Measurements from ENCODE around the gene SOWAHA.
A peak's percentile ranks its signal among the peaks of the same experiment; 100 is the strongest.
"Not testable (repeated sequence)": the region's sequence is repeated elsewhere in the genome, so short reads cannot be mapped to it uniquely, and the experiment has no call there.

SOWAHA gene

DNA sequence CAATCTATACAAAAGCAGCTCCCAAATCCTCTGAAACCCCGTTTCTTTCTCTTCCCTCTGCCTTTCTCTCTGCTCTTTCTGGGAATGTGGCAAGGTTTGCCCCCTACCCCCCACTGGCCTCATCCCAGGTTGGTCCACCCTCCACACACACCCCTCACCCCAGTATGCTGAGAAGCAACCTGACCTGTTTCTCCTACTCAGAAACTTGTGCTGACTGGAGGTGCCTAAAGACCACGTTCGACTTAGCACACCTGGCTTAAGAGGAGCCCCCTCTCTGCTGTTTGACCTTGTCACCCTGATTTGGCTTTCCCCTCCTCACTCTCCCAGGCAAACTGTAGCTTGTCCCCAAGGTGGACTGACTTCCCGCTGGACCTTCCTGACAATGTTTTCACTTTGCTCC lies 35.0 kb upstream of the SOWAHA start:
- no peak for DNase-seq

DNA sequence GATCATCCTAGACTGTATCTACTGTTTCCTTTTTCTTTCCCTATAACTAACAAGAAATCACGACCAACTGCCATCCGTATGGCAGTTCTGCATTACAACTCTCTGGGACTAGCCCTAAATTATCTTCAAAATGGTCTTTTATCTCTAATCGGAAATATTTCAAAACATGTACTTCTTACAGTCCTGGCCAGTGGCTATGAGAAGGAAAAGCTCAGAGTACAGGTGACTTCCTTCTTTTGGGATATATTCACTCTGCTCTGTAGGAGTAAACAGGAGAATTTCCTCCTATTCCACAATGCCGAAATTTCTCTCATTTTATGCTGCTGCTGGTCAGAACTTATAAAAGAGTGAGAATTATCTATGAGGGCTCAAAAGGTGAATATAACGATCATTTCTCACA lies 34.2 kb upstream of the SOWAHA start:
- no peak for DNase-seq

DNA sequence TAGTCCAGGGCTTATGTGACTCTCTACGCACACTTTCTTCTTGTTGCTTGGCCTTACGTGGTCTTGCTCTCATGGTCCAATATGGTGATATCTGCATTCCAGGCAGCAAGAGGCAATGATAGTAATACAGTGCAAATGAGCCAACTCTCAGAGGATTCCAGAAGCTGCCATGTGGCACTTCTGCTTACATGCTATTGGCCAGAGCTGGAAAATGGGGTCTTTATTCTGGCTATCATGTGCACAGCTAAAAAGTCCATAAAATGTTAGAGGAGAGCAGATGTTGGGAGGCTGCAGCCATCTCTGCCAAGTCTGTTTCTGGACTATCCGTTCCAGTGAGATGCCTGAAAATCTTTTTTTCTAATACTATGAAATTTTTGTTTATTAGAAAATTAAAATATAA lies 33.1 kb upstream of the SOWAHA start:
- DNase-seq = no peak

DNA sequence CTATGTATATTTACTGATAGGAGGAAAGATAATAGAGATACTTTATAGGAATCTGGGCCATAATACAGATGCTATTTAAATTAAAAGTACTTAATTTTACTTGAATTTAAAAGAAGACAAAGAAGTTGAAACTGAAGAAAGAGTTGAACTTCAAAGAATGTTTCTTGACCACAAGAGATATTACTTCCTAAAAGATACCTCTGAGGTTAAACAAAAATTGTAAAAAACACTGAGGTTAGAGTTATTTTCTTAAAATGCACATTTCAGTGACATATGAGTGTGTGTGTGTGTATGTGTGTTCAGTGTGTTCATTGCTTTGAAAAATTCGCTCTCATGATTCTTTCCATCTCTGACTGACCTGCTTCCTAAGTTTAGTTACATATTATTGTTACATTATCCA lies 32.5 kb upstream of the SOWAHA start:
- DNase-seq = no peak

DNA sequence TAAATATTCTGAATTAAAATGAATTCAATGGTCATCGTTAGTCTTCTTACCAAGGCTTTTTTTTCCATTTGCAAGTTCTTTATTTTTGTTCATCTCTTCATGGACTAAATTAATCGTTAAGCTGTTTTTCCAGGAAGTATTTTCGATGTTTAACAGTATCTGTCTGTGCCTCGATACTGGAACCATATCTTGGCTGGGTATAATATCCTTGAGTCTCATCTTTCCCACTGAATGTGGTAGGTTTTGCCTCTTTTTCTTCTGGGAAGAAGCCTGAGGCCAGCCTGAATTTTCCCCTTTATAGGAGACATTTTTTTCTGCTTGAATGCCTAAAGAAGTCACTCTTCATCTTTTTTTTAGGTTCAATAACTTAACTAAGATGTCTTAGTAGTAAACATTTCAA lies 32.1 kb upstream of the SOWAHA start:
- no peak for DNase-seq

DNA sequence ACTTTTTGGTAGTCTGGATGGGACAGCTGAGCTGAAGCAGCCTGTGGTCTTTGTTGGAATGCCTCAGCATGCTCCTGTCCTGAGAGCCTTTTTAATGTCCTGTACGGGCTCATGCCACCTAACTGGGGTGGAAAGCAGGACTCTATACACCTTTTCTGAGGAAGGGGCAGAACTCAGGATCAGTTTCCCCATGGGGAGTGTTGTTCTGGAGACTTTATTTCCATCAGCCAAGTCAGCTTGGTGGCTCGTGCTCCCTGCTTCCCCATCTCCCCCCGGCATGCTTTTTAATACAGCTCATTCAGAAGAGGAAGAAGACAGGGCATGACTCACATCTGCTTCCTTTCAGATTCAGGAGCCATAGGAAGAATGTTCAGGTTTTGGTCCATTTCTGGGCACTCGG lies 31.0 kb upstream of the SOWAHA start:
- peak; percentile 72 for DNase-seq

DNA sequence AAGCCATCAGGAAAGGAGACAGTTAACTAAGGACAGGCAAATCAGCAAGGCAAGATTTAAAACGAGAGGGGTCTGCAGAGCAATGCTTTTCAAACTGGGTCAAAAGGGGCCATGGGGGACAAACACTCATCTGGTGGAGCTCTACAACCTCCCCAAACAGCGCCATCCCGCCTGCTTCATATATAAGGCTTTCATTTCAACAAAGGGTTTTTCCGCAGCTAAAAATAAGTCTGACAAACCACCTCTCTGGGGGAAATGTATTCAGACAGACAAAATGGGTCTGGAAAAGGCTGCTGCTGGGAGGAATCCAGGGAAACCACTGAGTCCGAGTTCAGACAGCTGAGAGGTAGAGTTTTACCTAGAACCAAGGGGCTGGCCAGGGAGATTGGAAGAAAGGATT lies 27.7 kb upstream of the SOWAHA start:
- DNase-seq = no peak

DNA sequence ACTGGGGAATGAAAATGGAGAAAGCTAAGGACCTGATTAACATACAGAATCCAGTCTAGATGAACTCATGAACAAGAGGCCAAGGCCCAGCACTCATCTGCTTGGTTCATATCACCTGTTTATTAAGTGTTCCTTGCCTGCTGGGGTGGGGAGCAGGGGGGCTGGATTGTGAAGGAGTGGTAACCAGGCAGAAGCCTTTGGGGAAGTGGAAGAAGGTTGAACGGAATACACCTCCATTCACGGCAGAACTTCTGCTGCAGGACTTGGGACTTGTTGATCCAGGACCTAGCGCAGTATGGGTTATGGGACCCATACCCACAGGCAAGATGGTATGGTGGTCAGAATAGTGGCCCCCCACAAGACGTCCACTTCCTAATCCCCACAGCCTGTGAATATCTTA lies 27.2 kb upstream of the SOWAHA start:
- no peak for DNase-seq

DNA sequence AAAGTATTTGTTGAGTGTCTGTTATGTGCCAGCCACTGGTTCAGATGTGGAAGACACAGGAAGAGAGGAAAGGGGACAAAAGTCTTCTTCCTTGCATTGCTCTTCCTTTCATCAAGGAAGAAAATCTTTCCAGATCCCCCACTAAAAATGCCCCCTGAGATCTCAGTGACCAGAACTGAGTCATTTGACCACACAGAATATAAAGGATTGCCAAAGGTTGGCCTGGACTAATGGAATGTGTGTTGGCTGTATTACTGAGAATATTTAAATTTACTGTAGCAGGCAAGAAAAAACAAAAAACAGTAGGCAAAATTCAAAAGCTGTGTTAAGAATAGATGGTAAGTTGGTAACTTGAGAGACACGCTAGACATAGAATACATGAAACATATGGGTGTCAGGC lies 26.0 kb upstream of the SOWAHA start:
- DNase-seq = peak; percentile 27

DNA sequence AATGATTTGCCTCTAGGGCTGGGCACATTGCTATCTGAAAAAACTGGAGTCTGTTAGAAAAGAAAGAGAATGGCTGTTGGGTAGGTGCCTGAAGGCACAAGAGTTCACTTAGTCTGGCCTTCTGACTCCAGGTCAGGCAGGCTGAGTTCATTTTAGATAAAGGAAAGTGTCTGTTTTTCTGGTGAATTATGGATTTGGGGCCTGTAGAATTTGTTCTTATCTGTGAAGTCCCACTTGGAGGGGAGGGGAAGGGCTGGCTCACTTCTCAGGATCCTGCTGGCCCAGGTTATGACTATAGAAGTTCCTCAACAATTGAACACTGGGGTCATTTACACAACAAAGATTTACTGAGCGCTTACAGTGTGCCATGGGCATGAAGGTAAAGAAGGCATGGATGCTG lies 24.6 kb upstream of the SOWAHA start:
- DNase-seq = no peak

DNA sequence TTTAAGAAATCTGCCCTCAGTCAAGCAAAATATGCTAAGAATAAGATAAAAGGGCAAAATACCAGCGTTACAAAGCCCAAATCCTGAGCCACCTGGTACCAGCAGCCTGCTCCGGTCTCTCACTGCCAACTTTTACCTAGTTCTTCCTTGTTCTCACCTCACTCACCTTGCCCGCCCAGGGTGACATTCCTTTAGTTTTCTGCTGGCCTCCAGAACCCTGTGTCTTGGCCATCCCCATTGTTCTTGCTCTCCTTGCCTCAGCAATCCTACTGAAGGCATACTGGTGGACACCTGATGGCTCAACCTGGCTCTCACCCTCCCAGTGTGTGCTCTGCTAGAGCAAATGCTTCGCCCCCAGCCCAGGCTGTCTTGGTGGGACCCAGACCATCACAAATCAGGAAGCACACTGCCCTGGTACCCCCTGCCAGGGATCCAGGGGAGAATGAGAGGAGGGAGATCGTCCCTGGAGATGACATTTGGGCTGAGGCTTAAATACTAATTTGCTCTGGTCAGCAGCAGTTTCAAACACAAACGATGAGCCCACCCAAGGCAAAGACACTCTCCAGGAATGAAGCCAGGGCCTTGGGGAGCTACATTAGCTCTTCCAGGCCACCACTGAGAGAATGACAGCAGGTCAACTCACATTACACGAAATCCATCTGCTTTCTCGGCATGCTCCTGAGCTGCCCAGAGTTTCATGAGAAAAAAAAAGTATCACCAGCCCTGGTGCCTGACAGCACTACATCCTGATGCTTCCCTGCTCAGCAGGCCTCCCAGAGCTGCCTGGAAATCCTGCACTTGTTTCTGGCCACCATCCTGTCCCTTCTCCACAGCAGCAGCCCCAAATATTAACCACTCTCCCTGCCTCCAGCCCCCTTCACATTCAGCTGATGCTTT lies 23.9 kb upstream of the SOWAHA start:
- no peak for DNase-seq

DNA sequence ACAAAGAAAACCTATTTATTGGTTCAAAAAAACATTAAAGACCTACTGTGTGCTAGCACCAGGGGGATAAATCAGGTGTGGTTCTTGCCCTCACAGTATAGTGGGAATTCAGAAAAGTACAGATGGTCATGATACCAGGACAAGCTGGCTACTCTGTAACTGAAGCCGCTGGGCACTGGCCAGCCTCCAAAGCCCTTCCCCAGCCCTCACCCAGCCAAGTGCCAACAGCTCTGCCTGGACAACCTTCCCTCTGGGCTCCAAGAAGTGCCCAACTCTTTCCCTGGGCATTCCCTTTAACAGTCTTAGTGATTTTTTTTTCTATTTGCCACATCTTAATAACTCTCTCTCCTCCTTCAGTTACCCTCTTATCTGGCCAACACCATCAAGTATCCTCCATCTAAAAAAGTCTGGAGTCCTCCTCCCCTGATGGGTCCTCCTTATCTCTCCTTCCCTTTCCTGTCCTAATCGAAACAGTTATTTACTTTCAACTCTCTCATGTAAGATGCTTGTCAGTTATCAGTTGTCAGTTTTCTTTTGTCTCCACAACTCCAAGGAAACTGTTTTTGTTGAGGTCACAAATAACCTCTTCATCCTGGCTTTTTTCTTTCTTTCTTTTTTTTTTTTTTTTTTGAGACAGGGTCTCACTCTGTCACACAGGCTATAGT lies 22.8 kb upstream of the SOWAHA start:
- DNase-seq = no peak

DNA sequence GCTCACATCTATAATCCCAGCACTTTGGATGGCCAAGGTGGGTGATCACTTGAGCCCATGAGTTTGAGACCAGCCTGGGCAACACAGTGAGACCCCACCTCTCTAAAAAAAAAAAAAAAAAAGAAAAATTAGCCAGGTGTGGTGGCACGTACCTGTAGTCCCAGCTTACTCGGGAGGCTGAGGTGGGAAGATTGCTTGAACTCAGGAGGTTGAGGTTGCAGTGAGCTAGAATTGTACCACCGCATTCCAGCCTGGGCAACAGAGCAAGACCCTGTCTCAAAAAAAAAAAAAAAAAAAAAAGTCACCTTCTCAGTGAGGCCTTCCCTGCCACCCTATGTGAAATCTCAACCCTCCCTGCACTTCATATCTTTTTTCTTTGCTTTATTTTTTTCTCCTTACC lies 22.1 kb upstream of the SOWAHA start:
- DNase-seq = no peak

DNA sequence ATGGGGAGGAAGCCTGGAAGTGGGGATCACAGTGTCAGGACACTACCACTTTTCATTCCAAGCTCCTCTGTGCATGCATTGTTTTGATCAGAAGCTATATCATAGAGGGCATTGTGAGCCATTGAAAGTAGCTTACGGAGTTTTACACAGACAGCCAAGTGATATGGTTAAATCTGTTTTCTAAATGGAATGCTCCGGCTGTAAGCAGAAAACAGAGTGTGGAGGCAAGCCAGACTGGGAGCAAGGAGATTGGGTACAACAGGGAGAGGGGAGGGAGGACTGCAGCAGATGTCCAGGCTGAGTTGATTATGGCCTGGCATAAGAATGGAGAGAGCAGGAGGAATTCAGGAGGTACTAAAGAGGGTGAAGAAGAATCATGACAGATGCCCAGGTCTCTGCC lies 15.5 kb upstream of the SOWAHA start:
- DNase-seq = no peak

DNA sequence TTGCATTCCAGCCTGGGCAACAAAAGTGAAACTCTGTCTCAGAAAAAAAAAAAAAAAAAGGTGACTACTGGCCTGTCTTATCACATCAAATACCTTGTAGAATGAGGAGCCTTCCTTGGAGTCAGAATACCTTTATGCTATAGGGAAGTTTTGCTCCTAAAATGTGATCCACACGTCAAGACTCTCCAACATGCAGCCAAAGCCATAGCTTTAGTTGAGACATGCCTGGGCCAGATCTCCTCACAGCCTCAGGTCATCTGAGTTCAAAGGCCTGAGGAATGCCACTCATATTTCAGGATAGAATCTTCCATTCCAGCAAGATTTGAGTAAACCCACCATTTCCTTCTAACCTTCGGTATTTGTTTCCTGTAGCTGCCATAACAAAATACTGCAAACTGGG lies 13.7 kb upstream of the SOWAHA start:
- no peak for DNase-seq

DNA sequence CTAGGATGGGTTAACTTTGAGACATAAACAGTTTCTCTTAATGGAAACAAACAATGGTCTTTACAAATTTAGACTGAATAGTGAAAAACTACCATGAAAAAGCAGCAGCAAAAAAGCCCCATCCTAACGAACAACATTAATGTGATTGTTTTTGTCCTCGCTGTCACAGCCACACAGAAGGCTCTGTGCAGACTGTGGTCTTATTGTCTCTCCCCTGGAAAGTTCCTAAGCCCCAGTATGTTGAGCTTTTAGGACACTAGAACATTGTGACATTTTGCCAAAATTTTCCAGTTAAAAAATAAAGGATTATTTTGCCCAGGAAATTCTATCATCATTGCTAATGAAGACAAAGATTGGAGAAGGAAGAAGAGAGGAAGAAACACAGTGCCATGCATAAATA lies 12.6 kb upstream of the SOWAHA start:
- DNase-seq = no peak

DNA sequence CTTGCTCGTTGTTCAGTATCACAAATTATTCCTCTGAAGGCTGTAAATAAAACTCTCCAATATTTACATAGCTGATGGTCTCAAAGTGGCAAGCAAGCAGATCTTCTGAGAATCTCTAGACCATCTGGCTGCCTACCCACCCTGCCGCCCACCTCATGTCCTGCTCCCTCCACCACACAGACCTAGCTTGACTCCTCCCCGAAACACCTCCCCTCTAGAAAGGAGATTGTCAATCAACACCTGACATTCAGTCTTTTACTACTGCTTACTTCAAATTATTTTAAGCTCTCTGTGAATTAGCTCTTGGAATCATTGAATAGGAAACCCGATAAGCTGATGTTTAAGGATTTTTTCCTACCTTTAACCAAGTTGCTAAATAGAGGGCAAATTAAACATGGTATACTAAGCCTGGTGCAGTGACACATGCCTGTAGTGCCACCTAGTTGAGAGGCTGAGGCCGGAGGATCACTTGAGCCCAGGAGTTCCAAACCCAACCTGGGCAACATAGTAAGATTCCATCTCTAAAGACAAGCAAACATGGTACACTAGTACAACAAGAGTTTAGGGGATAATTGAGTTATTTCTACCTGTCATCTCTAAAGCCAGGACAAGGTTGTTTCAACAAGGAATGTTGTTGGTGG lies 10.9 kb upstream of the SOWAHA start:
- DNase-seq = no peak

DNA sequence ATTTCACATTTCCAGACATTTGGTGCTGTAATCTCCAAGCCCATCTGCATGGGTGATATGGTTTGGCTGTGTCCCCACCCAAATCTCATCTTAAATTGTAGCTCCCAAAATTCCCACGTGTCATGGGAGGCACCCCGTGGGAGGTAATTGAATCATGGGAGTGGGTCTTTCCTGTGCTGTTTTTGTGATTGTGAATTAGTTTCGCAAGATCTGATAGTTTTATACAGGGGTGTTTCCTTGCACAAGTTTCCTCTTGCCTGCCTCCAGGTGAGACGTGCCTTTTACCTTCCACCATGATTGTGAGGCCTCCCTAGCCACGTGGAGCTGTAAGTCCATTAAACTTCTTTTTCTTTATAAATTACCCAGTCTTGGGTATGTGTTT lies 10.4 kb upstream of the SOWAHA start:
- DNase-seq = not testable (repeated sequence)

DNA sequence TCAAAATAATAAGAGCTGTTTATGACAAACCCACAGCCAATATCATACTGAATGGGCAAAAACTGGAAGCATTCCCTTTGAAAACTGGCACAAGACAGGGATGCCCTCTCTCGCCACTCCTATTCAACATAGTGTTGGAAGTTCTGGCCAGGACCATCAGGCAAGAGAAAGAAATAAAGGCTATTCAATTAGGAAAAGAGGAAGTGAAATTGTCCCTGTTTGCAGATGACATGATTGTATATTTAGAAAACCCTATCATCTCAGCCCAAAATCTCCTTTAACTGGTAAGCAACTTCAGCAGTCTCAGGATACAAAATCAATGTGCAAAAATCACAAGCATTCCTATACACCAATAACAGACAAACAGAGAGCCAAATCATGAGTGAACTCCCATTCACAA lies 8.9 kb upstream of the SOWAHA start:
- DNase-seq = not testable (repeated sequence)

DNA sequence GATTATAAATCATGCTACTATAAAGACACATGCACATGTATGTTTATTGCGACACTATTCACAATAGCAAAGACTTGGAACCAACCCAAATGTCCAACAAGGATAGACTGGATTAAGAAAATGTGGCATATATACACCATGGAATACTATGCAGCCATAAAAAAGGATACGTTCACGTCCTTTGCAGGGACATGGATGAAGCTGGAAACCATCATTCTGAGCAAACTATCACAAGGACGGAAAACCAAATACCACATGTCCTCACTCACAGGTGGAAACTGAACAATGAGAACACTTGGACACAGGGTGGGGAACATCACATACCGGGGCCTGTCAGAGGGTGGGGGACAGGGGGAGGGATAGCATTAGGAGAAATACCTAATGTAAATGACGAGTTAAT lies 7.2 kb upstream of the SOWAHA start:
- DNase-seq = not testable (repeated sequence)

DNA sequence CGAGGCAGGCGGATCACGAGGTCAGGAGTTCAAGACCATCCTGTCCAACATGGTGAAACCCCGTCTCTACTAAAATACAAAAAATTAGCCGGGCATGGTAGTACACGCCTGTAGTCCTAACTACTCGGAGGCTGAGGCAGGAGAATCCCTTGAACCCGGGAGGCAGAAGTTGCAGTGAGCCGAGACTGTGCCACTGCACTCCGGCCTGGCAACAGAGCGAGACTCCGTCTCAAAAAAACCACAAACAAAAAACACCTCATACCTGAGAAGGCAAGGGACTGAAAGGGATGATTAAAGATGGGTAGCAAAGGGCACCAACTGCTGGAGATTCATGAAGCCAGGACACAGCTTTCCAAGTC lies 6.3 kb upstream of the SOWAHA start:
- DNase-seq = not testable (repeated sequence)

DNA sequence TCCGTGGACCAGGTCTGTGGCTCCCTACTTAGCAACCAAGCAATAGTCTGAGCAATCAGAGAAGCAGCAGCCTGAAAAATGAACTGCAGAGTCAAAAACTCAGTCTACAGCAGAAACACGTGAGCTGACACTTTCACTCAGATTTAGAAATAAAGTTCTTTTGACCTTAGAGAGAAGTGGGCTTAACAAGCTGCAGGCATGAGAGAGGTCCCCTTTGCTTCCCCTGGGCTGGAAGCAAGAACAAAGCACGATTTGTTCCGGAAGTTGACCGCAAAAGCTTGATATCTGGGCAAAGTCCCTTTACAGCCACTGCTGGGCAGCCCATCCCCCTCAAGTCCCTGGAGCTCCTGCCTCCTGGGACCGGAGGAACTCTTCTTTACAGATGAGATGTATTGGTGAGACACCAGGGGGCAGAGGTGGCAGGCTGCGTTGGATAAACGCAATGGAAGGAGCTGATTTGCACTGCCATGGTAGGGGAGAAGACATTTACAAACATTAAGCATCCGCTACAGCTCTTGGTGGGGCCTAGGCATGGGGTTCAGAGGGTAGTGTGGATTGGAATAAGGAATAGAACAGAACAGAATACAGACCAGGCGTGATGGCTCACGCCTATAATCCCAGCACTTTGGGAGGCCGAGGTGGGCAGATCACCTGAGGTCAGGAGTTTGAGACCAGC lies 5.8 kb upstream of the SOWAHA start:
- no peak for DNase-seq

DNA sequence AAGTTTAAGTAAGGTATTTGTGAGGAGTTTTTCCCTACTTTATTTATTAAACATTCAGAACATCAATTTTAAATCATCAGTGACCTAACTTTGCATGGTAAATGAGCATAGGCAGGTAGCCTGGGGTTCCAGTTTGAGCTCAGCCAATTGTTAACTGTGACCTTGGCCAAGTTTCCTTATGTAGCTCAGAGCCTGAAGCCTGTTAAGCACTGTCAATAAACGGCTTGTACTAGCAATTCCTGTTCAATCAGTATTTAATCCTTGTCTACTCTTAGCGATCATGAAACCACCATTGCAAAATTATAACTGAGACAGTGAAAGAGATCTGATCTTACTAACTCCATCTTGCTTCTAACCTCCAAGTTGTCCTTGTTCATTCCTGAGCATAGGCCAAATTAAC lies 4.7 kb upstream of the SOWAHA start:
- no peak for DNase-seq

DNA sequence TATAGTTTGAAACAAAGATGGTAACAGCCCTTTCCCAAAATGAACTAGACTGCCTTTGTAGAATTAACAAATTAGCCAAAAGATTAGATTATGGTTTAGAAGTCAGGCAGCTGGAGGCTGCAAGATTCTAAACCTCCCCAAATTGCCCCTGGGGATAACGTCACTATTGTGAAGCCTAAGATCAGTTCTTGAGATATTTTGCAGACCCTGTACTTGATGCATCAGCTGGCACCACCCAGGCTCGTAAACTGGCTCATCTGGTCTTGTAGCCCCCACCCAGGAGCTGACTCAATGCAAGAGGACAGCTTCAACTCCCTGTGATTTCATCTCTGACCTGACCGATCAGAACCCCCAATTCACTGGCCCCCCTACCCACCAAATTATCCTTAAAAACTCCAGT lies 4.2 kb upstream of the SOWAHA start:
- DNase-seq = no peak
